ENCODE results near the gene BMPR1A. TPM values are rescaled to one million over a fixed set of nuclear protein-coding genes. Genes with fewer than 3 reads are reported as not detected.
"Not testable (repeated sequence)": the region's sequence is repeated elsewhere in the genome, so short reads cannot be mapped to it uniquely, and the experiment has no call there.

BMPR1A gene
- total RNA-seq, 1 experiment from 2014 or later: 26.0 TPM

- DNase-seq (ENCODE audit: low read depth): no peak
These were observed 81.2 kb downstream of the BMPR1A start for GRCh38 chr10:86837663-86838062.

GRCh38 chr10:86840498-86840897 lies 84.1 kb downstream of the BMPR1A start:
- DNase-seq (ENCODE audit: low read depth): no peak

- no peak for DNase-seq (ENCODE audit: low read depth)
These were observed 89.7 kb downstream of the BMPR1A start for GRCh38 chr10:86846088-86846487.

- no peak for DNase-seq (ENCODE audit: low read depth)
These were observed 92.3 kb downstream of the BMPR1A start for GRCh38 chr10:86848747-86849146.

- DNase-seq (ENCODE audit: low read depth): no peak
These were observed 92.9 kb downstream of the BMPR1A start for GRCh38 chr10:86849181-86849894.

- no peak for DNase-seq (ENCODE audit: low read depth)
These were observed 94.1 kb downstream of the BMPR1A start for GRCh38 chr10:86850481-86850880.

GRCh38 chr10:86851328-86852207 lies 95.1 kb downstream of the BMPR1A start:
- no peak for DNase-seq (ENCODE audit: low read depth)

GRCh38 chr10:86853582-86853981 lies 97.2 kb downstream of the BMPR1A start:
- DNase-seq (ENCODE audit: low read depth): not testable (repeated sequence)

GRCh38 chr10:86855513-86855912 lies 99.1 kb downstream of the BMPR1A start:
- DNase-seq (ENCODE audit: low read depth): no peak

- no peak for DNase-seq (ENCODE audit: low read depth)
These were observed 99.7 kb downstream of the BMPR1A start for GRCh38 chr10:86856156-86856555.

GRCh38 chr10:86857128-86857721 lies 100.8 kb downstream of the BMPR1A start:
- peak; percentile 76 for DNase-seq (ENCODE audit: low read depth)

GRCh38 chr10:86858011-86858410 lies 101.6 kb downstream of the BMPR1A start:
- DNase-seq (ENCODE audit: low read depth): no peak

- DNase-seq (ENCODE audit: low read depth): no peak
These were observed 104.9 kb downstream of the BMPR1A start for GRCh38 chr10:86861351-86861750.

- no peak for DNase-seq (ENCODE audit: low read depth)
These were observed 106.0 kb downstream of the BMPR1A start for GRCh38 chr10:86862373-86862772.

GRCh38 chr10:86862786-86863483 lies 106.5 kb downstream of the BMPR1A start:
- DNase-seq (ENCODE audit: low read depth): no peak

- no peak for DNase-seq (ENCODE audit: low read depth)
These were observed 107.0 kb downstream of the BMPR1A start for GRCh38 chr10:86863484-86863842.

GRCh38 chr10:86865011-86865811 lies 108.8 kb downstream of the BMPR1A start:
- not testable (repeated sequence) for DNase-seq (ENCODE audit: low read depth)

GRCh38 chr10:86867149-86867548 lies 110.7 kb downstream of the BMPR1A start:
- no peak for DNase-seq (ENCODE audit: low read depth)

GRCh38 chr10:86868353-86868752 lies 111.9 kb downstream of the BMPR1A start:
- DNase-seq (ENCODE audit: low read depth): peak; percentile 29

GRCh38 chr10:86870679-86871078 lies 114.3 kb downstream of the BMPR1A start:
- DNase-seq (ENCODE audit: low read depth): no peak

Measured in HT1080 (cell line).